ENCODE measurements around the gene MAEA. TPM values are rescaled to one million over a fixed set of nuclear protein-coding genes. Genes with fewer than 3 reads are reported as not detected.

Gene MAEA
- polyA plus RNA-seq, 2 of the 4 experiments (the other 2 are of a cell fraction): 46.1 to 58.4 TPM

DNA sequence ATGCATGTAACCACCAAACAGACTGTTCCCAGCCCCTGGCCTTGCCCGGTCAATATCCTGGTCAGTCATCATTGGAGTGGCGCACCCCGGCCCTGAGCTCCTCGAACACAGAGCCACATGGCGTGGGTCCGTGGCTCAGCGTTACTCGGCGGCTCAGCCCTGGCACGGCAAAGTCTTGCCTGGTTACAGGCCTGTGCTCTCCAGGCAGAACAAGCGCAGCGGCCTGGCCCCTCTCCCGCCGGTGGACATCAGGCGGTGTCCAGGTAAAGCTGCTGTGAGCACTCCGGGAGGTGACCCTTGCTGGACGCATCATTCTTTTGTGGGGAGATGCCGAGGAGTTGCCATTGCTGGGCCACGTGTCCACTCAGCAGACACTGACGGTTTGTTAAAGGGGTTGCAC is 51.2 kb downstream of the MAEA start:
- FAIRE-seq: no peak

DNA sequence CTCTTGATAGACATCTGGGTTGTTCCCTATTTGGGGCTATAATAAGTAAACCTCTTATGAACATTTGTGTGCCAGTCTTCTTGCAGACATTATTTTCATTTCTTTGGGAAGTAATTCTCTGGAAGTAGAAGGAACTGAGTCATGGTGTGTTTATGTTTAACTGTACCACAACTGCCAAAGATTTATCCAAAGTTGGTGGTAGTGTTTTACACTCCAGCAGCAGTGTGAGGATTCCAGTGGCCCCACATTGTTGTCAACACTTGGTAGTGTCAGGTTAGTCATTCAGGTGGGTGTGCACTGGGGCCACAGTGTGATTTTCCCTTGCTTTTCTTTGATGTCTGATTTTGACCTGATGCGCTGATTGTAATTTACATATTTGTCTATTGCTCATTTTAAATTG is 52.3 kb downstream of the MAEA start:
- ChIA-PET CTCF (no interaction called here), POLR2A (no interaction called here)
- peak; percentile 9 for TF ChIP-seq ZFP36 (IDR thresholded peaks at IDR 0.05; ENCODE audit: borderline replicate concordance, partially characterized antibody)
- TF ChIP-seq FOSL2 (IDR thresholded peaks at IDR 0.05): no peak
- TF ChIP-seq FOSL2 (CRISPR knock-in tag; IDR thresholded peaks at IDR 0.05): no peak
- H3K4me3 ChIP-seq: no peak overlapping the region
- no peaks in the 10 kb centered on the region for H3K9me3 ChIP-seq
- no peak for ATAC-seq
- no peak for DNase-seq (ENCODE audit: low read depth in 1 of 2, low spot score in 1 of 2)
- FAIRE-seq: no peak
- no peaks in the 10 kb centered on the region; the same call in 2 of the 3 replicates for H3K4me1 ChIP-seq
- 95% methylated on average over 1 of the region's 1 CpG for WGBS (ENCODE audit: missing lambda C conversion rate)
- no peak overlapping the region for H3K4me2 ChIP-seq
- no peak overlapping the region for H3K27ac ChIP-seq

More for the DNA sequence above, 51.2 kb downstream of the MAEA start:
- no peak overlapping the region for H3K27ac ChIP-seq
- H3K4me3 ChIP-seq: no peak overlapping the region
- CTCF ChIA-PET: interaction anchor here (0.6 to 1.2 kb wide), 2 partner anchors 12 to 14 kb away, joined by 3 read pairs; no protein-coding TSS in a partner anchor
- no peak overlapping the region for H3K4me2 ChIP-seq
- H3K4me1 ChIP-seq: no peaks in the 10 kb centered on the region; the same call in 2 of the 3 replicates
- POLR2A ChIA-PET: no interaction called here
- ATAC-seq (no peak), DNase-seq (ENCODE audit: low read depth in 1 of 2, low spot score in 1 of 2) (no peak)
- WGBS (ENCODE audit: missing lambda C conversion rate): 96% methylated on average over 10 of the region's 20 CpGs
- H3K9me3 ChIP-seq: no peaks in the 10 kb centered on the region
- TF ChIP-seq MAZ (IDR thresholded peaks at IDR 0.05; ENCODE audit: borderline replicate concordance, low read depth, low read length): no peak

- peak overlapping the region in 1 of 2 experiments; percentile 99; a peak in 2 of 6 replicates for H3K27ac ChIP-seq
- no peaks in the 10 kb centered on the region for H3K9me3 ChIP-seq
- H3K4me1 ChIP-seq: peaks cover 8% of the 10 kb centered on the region; the same call in 1 of the 3 replicates
- no peak overlapping the region for H3K4me2 ChIP-seq
- FAIRE-seq: no peak
- TF ChIP-seq RCOR1 (IDR thresholded peaks at IDR 0.05; ENCODE audit: low read depth, low read length) (no peak), USF2 (IDR thresholded peaks at IDR 0.05) (no peak), ZC3H11A (IDR thresholded peaks at IDR 0.05) (no peak), CEBPB (IDR thresholded peaks at IDR 0.05) (no peak), TFCP2L1 (CRISPR knock-in tag; IDR thresholded peaks at IDR 0.05) (no peak), RNF2 (IDR thresholded peaks at IDR 0.05; ENCODE audit: borderline replicate concordance, low read depth) (no peak), MYC (IDR thresholded peaks at IDR 0.05; ENCODE audit: borderline replicate concordance, low read length) (no peak), RFX5 (IDR thresholded peaks at IDR 0.05) (no peak), FOSL2 (IDR thresholded peaks at IDR 0.05) (no peak), FOSL2 (CRISPR knock-in tag; IDR thresholded peaks at IDR 0.05) (no peak), FOSB (CRISPR knock-in tag; IDR thresholded peaks at IDR 0.05) (no peak), CBX8 (IDR thresholded peaks at IDR 0.05) (no peak), ZNF302 (CRISPR knock-in tag; IDR thresholded peaks at IDR 0.05) (no peak), ESRRA (IDR thresholded peaks at IDR 0.05; ENCODE audit: borderline replicate concordance, low read length) (no peak), HOXA7 (CRISPR knock-in tag; IDR thresholded peaks at IDR 0.05) (no peak)
- TF ChIP-seq, protein P1, sequence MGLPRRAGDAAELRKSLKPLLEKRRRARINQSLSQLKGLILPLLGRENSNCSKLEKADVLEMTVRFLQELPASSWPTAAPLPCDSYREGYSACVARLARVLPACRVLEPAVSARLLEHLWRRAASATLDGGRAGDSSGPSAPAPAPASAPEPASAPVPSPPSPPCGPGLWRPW (IDR thresholded peaks at IDR 0.05): no peak
- TF ChIP-seq, protein P2, sequence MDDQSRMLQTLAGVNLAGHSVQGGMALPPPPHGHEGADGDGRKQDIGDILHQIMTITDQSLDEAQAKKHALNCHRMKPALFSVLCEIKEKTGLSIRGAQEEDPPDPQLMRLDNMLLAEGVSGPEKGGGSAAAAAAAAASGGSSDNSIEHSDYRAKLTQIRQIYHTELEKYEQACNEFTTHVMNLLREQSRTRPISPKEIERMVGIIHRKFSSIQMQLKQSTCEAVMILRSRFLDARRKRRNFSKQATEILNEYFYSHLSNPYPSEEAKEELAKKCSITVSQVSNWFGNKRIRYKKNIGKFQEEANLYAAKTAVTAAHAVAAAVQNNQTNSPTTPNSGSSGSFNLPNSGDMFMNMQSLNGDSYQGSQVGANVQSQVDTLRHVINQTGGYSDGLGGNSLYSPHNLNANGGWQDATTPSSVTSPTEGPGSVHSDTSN (IDR thresholded peaks at IDR 0.05): no peak
- TF ChIP-seq, protein P3, sequence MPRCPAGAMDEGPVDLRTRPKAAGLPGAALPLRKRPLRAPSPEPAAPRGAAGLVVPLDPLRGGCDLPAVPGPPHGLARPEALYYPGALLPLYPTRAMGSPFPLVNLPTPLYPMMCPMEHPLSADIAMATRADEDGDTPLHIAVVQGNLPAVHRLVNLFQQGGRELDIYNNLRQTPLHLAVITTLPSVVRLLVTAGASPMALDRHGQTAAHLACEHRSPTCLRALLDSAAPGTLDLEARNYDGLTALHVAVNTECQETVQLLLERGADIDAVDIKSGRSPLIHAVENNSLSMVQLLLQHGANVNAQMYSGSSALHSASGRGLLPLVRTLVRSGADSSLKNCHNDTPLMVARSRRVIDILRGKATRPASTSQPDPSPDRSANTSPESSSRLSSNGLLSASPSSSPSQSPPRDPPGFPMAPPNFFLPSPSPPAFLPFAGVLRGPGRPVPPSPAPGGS (IDR thresholded peaks at IDR 0.05): no peak
- TF ChIP-seq, protein P4, sequence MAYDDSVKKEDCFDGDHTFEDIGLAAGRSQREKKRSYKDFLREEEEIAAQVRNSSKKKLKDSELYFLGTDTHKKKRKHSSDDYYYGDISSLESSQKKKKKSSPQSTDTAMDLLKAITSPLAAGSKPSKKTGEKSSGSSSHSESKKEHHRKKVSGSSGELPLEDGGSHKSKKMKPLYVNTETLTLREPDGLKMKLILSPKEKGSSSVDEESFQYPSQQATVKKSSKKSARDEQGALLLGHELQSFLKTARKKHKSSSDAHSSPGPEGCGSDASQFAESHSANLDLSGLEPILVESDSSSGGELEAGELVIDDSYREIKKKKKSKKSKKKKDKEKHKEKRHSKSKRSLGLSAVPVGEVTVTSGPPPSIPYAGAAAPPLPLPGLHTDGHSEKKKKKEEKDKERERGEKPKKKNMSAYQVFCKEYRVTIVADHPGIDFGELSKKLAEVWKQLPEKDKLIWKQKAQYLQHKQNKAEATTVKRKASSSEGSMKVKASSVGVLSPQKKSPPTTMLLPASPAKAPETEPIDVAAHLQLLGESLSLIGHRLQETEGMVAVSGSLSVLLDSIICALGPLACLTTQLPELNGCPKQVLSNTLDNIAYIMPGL (CRISPR knock-in tag; IDR thresholded peaks at IDR 0.05; ENCODE audit: borderline replicate concordance): no peak
- CTCF ChIA-PET: no interaction called here
- 80% methylated on average over 11 of the region's 12 CpGs for WGBS (ENCODE audit: missing lambda C conversion rate)
- no peak for ATAC-seq
- no peak overlapping the region for H3K4me3 ChIP-seq
- POLR2A ChIA-PET: no interaction called here
- DNase-seq (ENCODE audit: low read depth in 1 of 2, low spot score in 1 of 2): no peak
Measured at GRCh38 chr4:1344696-1345095, 55.0 kb downstream of the MAEA start.

Measured in A549 (cell line).